ENCODE measurements around the gene UNKL. TPM values are rescaled to one million over a fixed set of nuclear protein-coding genes. Genes with fewer than 3 reads are reported as not detected.

The UNKL gene
- total RNA-seq, 2 donors from 2014 or later: 51.1 to 69.5 TPM

GRCh38 chr16:1326391-1326790 lies 88.1 kb downstream of the UNKL start:
- H3K27ac Mint-ChIP-seq: peak overlapping the region; percentile 23
- H3K4me3 Mint-ChIP-seq: no peak overlapping the region
- H3K4me1 Mint-ChIP-seq (ENCODE audit: low read depth): peaks cover 3% of the 10 kb centered on the region
- H3K9me3 Mint-ChIP-seq: no peaks in the 10 kb centered on the region
- peaks cover 3 to 6% of the 10 kb centered on the region in 2 donors for H3K36me3 Mint-ChIP-seq (ENCODE audit: insufficient read depth in 2 of 2)
- ATAC-seq (replicated peaks in 1 of 2) (no peak), DNase-seq (no peak)
- H3K27me3 Mint-ChIP-seq (ENCODE audit: low read depth): peaks cover 4% of the 10 kb centered on the region

GRCh38 chr16:1325673-1326371 lies 88.7 kb downstream of the UNKL start:
- no peak overlapping the region for H3K4me3 Mint-ChIP-seq
- H3K27ac Mint-ChIP-seq: no peak overlapping the region
- no peaks in the 10 kb centered on the region for H3K9me3 Mint-ChIP-seq
- H3K4me1 Mint-ChIP-seq (ENCODE audit: low read depth): no peaks in the 10 kb centered on the region
- DNase-seq: no peak
- peak in 1 of 2 donors; percentile 12 for ATAC-seq (replicated peaks in 1 of 2)
- peaks cover 3 to 6% of the 10 kb centered on the region in 2 donors for H3K36me3 Mint-ChIP-seq (ENCODE audit: insufficient read depth in 2 of 2)
- no peaks in the 10 kb centered on the region for H3K27me3 Mint-ChIP-seq (ENCODE audit: low read depth)

GRCh38 chr16:1325261-1325660 lies 89.2 kb downstream of the UNKL start:
- no peak overlapping the region for H3K27ac Mint-ChIP-seq
- H3K4me3 Mint-ChIP-seq: no peak overlapping the region
- no peaks in the 10 kb centered on the region for H3K9me3 Mint-ChIP-seq
- H3K27me3 Mint-ChIP-seq (ENCODE audit: low read depth): no peaks in the 10 kb centered on the region
- DNase-seq: no peak
- ATAC-seq (replicated peaks in 1 of 2): no peak
- H3K4me1 Mint-ChIP-seq (ENCODE audit: low read depth): no peaks in the 10 kb centered on the region
- peaks cover 3 to 6% of the 10 kb centered on the region in 2 donors for H3K36me3 Mint-ChIP-seq (ENCODE audit: insufficient read depth in 2 of 2)

GRCh38 chr16:1324286-1324826 lies 90.1 kb downstream of the UNKL start:
- Mint-ChIP-seq H3K27me3 (ENCODE audit: low read depth) (no peaks in the 10 kb centered on the region), H3K9me3 (no peaks in the 10 kb centered on the region), H3K27ac (no peak overlapping the region), H3K4me1 (ENCODE audit: low read depth) (no peaks in the 10 kb centered on the region), H3K4me3 (no peak overlapping the region), H3K36me3 (ENCODE audit: insufficient read depth in 2 of 2) (peaks cover 3 to 7% of the 10 kb centered on the region in 2 donors)
- ATAC-seq (replicated peaks in 1 of 2) (no peak), DNase-seq (no peak)

GRCh38 chr16:1323296-1324239 lies 90.9 kb downstream of the UNKL start:
- Mint-ChIP-seq H3K27me3 (ENCODE audit: low read depth) (no peaks in the 10 kb centered on the region), H3K9me3 (no peaks in the 10 kb centered on the region), H3K4me1 (ENCODE audit: low read depth) (no peaks in the 10 kb centered on the region), H3K36me3 (ENCODE audit: insufficient read depth in 2 of 2) (peaks cover 3 to 12% of the 10 kb centered on the region in 2 donors), H3K4me3 (no peak overlapping the region), H3K27ac (no peak overlapping the region)
- DNase-seq: no peak
- peak; percentile 8 to 19 for ATAC-seq (replicated peaks in 1 of 2)

- no peak overlapping the region for H3K27ac Mint-ChIP-seq
- H3K36me3 Mint-ChIP-seq (ENCODE audit: insufficient read depth in 2 of 2): peaks cover 6 to 23% of the 10 kb centered on the region in 2 donors
- H3K9me3 Mint-ChIP-seq: no peaks in the 10 kb centered on the region
- ATAC-seq (replicated peaks in 1 of 2): no peak
- no peak overlapping the region for H3K4me3 Mint-ChIP-seq
- no peaks in the 10 kb centered on the region for H3K27me3 Mint-ChIP-seq (ENCODE audit: low read depth)
- H3K4me1 Mint-ChIP-seq (ENCODE audit: low read depth): no peaks in the 10 kb centered on the region
- DNase-seq: no peak
Measured at GRCh38 chr16:1322407-1322806, 92.1 kb downstream of the UNKL start.

- Mint-ChIP-seq H3K9me3 (no peaks in the 10 kb centered on the region), H3K36me3 (ENCODE audit: insufficient read depth in 2 of 2) (peaks cover 6 to 31% of the 10 kb centered on the region in 2 donors), H3K4me1 (ENCODE audit: low read depth) (no peaks in the 10 kb centered on the region), H3K4me3 (no peak overlapping the region), H3K27ac (no peak overlapping the region), H3K27me3 (ENCODE audit: low read depth) (no peaks in the 10 kb centered on the region)
- ATAC-seq (replicated peaks in 1 of 2) (peak in 1 of 2 donors; percentile 18), DNase-seq (no peak)
Measured at GRCh38 chr16:1320658-1321240, 93.8 kb downstream of the UNKL start.

- no peak for ATAC-seq (replicated peaks in 1 of 2)
- no peaks in the 10 kb centered on the region for H3K4me1 Mint-ChIP-seq (ENCODE audit: low read depth)
- peak overlapping the region; percentile 19 for H3K27ac Mint-ChIP-seq
- H3K36me3 Mint-ChIP-seq (ENCODE audit: insufficient read depth in 2 of 2): peaks cover 6 to 31% of the 10 kb centered on the region in 2 donors
- H3K4me3 Mint-ChIP-seq: no peak overlapping the region
- H3K27me3 Mint-ChIP-seq (ENCODE audit: low read depth): no peaks in the 10 kb centered on the region
- no peaks in the 10 kb centered on the region for H3K9me3 Mint-ChIP-seq
- no peak for DNase-seq
Measured at GRCh38 chr16:1320097-1320496, 94.4 kb downstream of the UNKL start.

GRCh38 chr16:1319041-1319440 lies 95.5 kb downstream of the UNKL start:
- H3K36me3 Mint-ChIP-seq (ENCODE audit: insufficient read depth in 2 of 2): peaks cover 6 to 31% of the 10 kb centered on the region in 2 donors
- DNase-seq: no peak
- no peaks in the 10 kb centered on the region for H3K4me1 Mint-ChIP-seq (ENCODE audit: low read depth)
- no peaks in the 10 kb centered on the region for H3K9me3 Mint-ChIP-seq
- no peaks in the 10 kb centered on the region for H3K27me3 Mint-ChIP-seq (ENCODE audit: low read depth)
- no peak for ATAC-seq (replicated peaks in 1 of 2)
- no peak overlapping the region for H3K4me3 Mint-ChIP-seq
- no peak overlapping the region for H3K27ac Mint-ChIP-seq

GRCh38 chr16:1318268-1318545 lies 96.3 kb downstream of the UNKL start:
- no peak overlapping the region for H3K4me3 Mint-ChIP-seq

GRCh38 chr16:1317479-1318267 lies 96.8 kb downstream of the UNKL start:
- DNase-seq (no peak), ATAC-seq (replicated peaks in 1 of 2) (no peak)
- no peaks in the 10 kb centered on the region for H3K27me3 Mint-ChIP-seq (ENCODE audit: low read depth)
- H3K9me3 Mint-ChIP-seq: no peaks in the 10 kb centered on the region
- H3K4me3 Mint-ChIP-seq: no peak overlapping the region
- H3K36me3 Mint-ChIP-seq (ENCODE audit: insufficient read depth in 2 of 2): peaks cover 4 to 27% of the 10 kb centered on the region in 2 donors
- H3K4me1 Mint-ChIP-seq (ENCODE audit: low read depth): peaks cover 6% of the 10 kb centered on the region
- no peak overlapping the region for H3K27ac Mint-ChIP-seq

More at GRCh38 chr16:1318268-1318545, 96.3 kb downstream of the UNKL start:
- H3K27me3 Mint-ChIP-seq (ENCODE audit: low read depth): no peaks in the 10 kb centered on the region
- peaks cover 4 to 27% of the 10 kb centered on the region in 2 donors for H3K36me3 Mint-ChIP-seq (ENCODE audit: insufficient read depth in 2 of 2)
- DNase-seq: no peak
- H3K4me1 Mint-ChIP-seq (ENCODE audit: low read depth): peaks cover under 1% of the 10 kb centered on the region
- ATAC-seq (replicated peaks in 1 of 2): no peak
- peak overlapping the region; percentile 76 for H3K27ac Mint-ChIP-seq
- no peaks in the 10 kb centered on the region for H3K9me3 Mint-ChIP-seq

- no peak overlapping the region for H3K27ac Mint-ChIP-seq
- H3K9me3 Mint-ChIP-seq: no peaks in the 10 kb centered on the region
- no peaks in the 10 kb centered on the region for H3K27me3 Mint-ChIP-seq (ENCODE audit: low read depth)
- ATAC-seq (replicated peaks in 1 of 2): no peak
- DNase-seq: no peak
- H3K4me1 Mint-ChIP-seq (ENCODE audit: low read depth): peaks cover 16% of the 10 kb centered on the region
- no peak overlapping the region for H3K4me3 Mint-ChIP-seq
- peaks cover 4 to 27% of the 10 kb centered on the region in 2 donors for H3K36me3 Mint-ChIP-seq (ENCODE audit: insufficient read depth in 2 of 2)
Measured at GRCh38 chr16:1316033-1316405, 98.5 kb downstream of the UNKL start.

All from activated T-cell treated with anti-CD3 and anti-CD28 coated beads, Interleukin-2, amount 50 U/mL, for 72 hours (primary cell).